NCI-H2107 treated with DMSO at 0.1 percent for 48 hours (cell line): ENCODE measurements around the gene C6orf89.
"Not testable (repeated sequence)": the region's sequence is repeated elsewhere in the genome, so short reads cannot be mapped to it uniquely, and the experiment has no call there.

Source experiments
- DNase-seq: peaks from one replicate; lab custom pipeline; 2025; ENCODE audit not compliant: unreplicated experiment; lab: John Stamatoyannopoulos, UW

The C6orf89 gene

DNA sequence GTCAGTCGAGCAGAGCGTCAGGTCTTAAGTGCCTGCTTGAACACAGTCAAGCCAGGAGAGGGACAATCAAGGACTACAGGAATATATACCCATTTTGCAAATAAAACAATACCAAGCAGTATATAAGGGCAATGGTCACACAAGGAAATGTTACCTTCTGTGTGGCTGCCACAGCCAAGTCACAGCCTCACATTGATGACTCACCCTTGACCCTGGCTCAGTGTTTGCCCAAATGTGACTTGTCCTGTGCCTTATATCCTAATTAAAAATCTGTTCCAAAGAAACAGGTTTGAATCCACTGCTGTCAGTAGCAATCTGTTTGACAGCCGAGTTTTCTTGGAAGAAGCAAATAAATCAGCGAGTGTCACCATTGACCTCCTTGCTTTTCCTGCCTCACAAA is 34.3 kb downstream of the C6orf89 start:
- no peak for DNase-seq

DNA sequence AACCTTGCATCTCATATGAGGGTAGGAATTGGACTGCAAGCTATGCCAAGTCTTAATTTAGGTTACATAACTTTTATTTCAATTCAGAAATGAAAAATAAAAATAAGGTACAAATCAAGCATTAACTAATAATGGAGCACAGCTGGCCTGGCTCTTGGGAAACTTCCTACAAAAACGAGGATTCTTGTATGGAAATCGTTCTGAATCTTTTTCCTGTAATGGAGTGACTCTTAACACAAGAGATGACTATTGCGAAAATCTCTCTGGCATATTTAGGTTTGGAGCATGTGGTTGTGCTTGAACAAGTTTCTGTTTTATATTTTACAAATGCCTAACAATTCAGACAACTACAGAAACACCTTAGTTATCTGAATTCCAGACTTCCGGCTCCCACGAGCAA is 34.8 kb downstream of the C6orf89 start:
- DNase-seq = no peak

- no peak for DNase-seq
These were observed 38.4 kb downstream of the C6orf89 start for GRCh38 chr6:36924131-36924530.

- no peak for DNase-seq
These were observed 39.1 kb downstream of the C6orf89 start for GRCh38 chr6:36924778-36925374.

- no peak for DNase-seq
These were observed 40.1 kb downstream of the C6orf89 start for GRCh38 chr6:36925809-36926208.

DNA sequence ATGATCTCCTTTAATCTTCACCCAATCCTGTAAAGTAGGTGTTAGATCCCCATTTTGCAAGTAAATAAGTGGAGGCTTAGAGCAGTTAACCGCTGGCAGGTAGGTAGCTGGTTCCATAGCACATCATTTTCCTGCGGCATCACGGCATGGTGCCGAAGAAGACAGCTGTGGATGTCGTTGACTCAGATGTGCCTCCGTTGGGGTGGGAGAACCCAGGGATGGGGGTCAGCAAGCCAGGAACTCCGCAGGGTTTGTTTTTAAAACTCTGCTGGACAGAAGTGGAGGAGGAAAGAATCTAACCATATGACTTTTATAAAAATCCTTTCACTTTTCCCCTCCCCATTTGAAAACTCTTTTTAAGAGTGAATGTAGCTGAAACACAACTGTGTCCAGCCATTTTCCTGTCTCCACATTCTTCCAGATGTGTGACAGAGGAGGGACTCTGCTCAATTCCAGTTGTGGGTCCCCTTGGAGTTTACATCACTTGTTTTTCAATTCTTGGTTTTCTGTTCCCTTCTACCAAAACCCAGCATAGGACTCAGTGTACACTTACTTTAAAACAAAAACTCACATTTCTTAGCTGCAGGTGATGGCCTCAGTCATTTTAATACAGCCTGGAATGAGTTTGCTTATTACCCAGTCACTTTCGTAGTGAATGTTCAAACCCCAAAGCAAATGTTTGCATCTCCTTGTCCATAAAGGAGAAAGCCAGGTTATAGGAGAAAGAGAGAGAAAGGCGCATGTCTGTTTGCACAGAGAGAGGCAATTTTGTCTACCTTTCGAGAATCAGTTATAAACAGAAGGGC is 41.2 kb downstream of the C6orf89 start:
- peak; percentile 36 for DNase-seq

DNA sequence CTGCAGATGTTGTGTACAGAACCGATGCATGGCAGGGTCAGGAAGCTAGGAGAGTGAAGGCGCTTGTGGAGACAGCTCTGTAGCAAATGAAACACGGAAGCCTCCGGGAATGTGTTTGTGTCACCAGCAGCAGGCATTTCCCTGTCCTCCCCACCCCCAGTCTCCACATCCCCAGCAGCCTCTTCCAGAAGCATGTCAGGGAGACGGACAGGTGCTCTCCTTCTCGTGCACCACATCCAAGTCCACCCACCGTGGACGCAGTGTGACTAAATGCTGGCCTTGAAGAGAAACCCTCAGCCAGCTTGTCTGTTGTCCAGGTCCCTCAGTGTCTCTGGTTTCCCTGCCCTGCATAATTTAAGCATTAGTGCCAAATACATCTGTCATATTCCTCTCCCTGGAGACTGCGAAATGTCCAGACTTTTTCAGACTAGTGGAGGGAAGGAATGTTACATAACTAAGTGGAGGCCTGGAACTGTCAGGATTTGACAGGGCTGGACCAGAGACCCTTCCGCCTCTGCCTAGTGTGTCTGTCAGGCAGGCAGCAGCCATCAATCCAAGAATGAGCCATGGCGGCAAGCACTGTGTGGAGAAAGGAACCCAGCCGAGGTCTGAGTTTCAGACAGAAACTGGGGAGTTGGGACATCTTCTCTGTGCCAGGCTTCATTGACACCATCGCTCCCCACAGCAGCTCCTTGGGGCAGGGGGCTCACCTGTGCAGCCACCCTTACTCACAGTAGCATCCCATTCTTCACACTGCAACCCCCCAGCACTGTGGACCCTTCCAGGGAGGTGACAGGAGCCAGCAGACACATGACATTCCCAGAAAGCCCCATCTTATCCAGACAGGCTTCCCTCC is 42.2 kb downstream of the C6orf89 start:
- no peak for DNase-seq

- DNase-seq = peak; percentile 5
These were observed 42.8 kb downstream of the C6orf89 start for GRCh38 chr6:36928547-36928918.

GRCh38 chr6:36929152-36929551 is 43.4 kb downstream of the C6orf89 start:
- DNase-seq = no peak

DNA sequence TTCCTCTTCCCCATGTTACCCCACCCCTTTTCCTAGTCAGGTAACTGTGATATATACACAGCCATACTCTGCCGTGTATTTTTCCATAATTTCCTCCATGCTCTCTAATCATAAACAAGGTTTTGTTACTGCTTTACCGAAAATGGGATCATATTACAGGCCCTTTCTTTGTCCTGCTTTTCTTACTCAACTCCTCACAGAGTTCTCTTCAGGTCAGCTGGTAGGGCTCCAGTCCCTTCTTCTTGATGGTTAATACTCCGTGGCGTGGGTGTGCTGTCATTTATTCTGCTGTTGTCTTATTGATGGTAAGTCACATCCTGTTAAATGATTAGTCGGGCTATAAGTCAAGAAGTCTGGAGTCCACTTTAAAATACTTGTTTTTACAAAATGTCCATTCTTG is 43.9 kb downstream of the C6orf89 start:
- DNase-seq = peak; percentile 67

DNA sequence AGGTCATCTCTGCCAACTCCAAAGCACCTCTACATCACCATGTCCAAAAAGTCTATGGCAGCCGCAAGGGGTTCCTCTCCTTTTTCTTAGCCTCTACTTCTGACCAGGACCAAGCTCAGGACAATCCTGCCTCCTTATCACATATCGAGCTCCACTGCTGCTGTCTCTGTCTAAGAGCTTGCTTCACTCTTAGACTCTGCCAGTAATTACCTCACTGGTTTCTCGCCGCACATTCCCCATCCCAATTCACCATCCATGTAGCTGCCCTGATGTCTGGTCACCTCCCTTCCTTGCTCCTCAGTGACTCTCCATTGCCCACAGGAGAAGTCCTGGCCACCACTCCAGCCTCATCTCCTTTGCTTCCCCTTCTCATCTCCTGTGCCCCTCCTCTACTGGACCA is 44.7 kb downstream of the C6orf89 start:
- no peak for DNase-seq

DNA sequence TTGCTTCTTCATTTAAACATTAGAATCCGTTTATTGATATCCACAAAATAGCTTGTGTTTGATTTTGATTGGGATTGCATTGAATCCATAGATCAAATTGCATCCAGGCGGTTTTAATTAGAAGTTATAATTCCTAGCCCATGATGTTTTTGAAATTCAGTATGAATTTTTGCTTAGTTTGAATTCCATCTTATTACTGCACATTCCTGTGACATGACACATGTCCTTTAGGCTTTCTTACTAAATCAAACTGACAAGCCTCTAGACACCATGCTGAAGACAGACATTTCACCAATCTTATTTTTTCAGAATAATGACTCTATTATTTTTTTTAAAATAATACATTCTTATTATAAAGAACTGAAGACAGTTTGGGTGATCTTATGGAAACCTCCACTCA is 47.4 kb downstream of the C6orf89 start:
- no peak for DNase-seq

GRCh38 chr6:36933519-36933918 is 47.8 kb downstream of the C6orf89 start:
- DNase-seq = no peak

GRCh38 chr6:36934901-36935300 is 49.1 kb downstream of the C6orf89 start:
- DNase-seq = no peak

- no peak for DNase-seq
These were observed 51.1 kb downstream of the C6orf89 start for GRCh38 chr6:36936824-36937223.

GRCh38 chr6:36937896-36938295 is 52.1 kb downstream of the C6orf89 start:
- DNase-seq = no peak

DNA sequence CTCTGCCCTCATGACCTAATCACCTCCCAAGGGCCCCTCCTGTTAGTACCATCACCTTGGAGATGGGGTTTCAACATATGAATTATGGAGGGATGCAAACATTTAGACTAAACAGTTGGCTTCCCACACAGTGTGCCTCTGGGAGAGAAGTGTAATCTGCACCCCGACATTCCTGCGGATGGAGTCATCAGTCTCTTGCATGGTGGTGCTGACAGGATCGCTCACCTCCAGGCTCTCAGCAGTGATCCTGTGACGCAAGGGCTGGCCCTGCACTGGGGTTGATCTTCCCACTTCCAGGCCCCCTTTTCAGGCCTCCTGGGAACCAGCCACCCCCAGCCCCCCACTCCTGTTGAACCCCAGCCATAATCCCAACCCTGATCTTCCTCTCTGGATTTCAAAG is 52.8 kb downstream of the C6orf89 start:
- DNase-seq = no peak

DNA sequence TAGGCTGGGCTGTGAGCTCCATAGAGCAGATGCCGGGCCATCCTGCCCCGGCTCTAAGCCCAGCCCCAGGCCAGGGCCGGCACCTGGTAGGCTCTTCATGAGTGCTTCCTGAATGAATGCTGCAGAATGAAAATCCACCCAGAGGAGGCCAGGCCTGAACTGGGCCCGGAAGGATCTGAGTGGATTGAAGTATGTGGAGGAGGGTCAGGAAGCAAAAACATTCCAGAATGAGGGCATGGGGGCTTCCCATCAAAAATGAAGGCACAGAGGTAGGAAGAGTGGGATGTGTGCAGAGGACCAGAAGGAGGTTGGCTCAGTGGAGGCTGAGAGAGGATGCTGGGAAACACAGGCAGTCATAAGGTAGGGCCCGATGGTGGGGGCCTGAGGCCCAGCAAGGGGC is 53.3 kb downstream of the C6orf89 start:
- not testable (repeated sequence) for DNase-seq

DNA sequence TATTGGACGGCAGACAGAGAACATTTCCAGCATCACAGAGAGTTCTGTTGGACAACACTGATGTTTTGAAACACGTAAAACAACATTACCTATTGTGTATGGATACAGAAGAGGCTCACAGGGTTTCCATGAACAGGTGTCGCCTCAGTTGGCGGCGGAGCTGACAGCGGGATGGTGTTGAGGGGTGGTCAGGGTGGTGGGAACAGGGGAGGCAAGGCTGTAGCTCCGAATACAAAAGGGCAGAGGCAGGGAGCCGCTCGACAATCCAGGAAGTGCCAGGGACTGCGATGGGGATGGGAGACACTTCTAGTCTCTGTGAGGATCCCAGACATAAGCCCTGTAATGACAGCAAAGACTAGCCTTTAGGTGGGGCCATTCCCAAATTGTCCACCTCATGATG is 54.3 kb downstream of the C6orf89 start:
- DNase-seq = no peak

DNA sequence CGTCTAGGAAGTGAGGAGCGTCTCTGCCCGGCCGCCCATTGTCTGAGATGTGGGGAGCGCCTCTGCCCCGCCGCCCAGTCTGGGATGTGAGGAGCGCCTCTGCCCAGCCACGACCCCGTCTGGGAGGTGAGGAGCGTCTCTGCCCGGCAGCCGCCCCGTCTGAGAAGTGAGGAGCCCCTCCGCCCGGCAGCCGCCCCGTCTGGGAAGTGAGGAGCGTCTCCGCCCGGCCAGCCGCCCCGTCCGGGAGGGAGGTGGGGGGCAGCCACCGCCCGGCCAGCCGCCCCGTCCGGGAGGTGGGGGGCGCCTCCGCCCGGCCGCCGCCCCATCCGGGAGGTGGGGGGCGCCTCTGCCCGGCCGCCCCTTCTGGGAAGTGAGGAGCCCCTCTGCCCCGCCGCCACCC is 55.8 kb downstream of the C6orf89 start:
- not testable (repeated sequence) for DNase-seq

DNA sequence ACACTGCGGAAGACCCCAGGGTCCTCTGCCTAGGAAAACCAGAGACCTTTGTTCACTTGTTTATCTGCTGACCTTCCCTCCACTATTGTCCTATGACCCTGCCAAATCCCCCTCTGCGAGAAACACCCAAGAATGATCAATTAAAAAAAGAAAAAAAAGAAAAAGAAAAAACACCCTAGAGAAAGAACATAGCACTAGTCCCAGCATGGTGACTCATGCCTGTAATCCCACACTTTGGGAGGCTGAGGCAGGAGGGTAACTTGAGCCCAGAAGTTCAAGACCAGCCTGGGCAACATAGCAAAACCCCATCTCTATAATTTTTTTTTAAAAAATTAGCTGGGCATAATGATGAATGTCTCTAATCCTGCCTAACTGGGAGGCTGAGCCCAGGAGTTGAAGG is 56.6 kb downstream of the C6orf89 start:
- not testable (repeated sequence) for DNase-seq

DNA sequence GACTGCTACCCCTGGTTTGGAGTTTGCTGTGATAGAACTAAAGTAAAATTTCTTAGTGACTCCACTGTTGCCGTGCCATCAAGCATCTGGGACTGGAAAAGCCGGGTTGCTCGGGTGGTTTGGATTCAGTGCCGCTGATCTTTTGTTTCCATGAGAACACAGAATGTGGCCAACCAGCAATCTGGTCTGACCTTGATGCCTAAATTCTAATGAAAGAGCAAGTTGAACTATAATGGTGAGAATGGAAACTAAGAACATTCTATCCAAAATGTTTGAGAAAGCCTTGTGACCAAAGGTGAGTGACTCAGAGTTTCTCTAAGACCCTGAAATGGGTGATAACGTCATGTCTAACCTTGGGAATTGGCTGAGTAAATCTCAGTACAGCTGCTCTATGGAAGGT is 58.9 kb downstream of the C6orf89 start:
- no peak for DNase-seq
